Loucy (cell line): ENCODE measurements around the gene ASPDH.

ENCODE experiments used
- CTCF ChIP-seq: fragments of 200-600 bp; sonication (generic); conservative IDR thresholded peaks from 2 replicates; pipeline ENCODE4 v1.5.1; 2014; ENCODE audit warnings: mild to moderate bottlenecking, antibody characterized with exemption, low read length
- EZH2phosphoT487 ChIP-seq: fragments of 200-600 bp; IDR thresholded peaks from 2 replicates; pipeline ENCODE4 v1.6.1; 2018; ENCODE audit warnings: antibody characterized with exemption, mild to moderate bottlenecking, moderate library complexity, borderline replicate concordance

- TF ChIP-seq CTCF (no peak), EZH2phosphoT487 (no peak)
Observed at GRCh38 chr19:50510700-50511068, 3.0 kb downstream of the ASPDH start.
